ENCODE results near the gene MAZ.

The MAZ gene

GRCh38 chr16:29844575-29845331, 38.4 kb downstream of the MAZ start:
- no peak overlapping the region for H3K4me3 Mint-ChIP-seq
- peak overlapping the region in 1 of 2 donors; percentile 85 for H3K27ac Mint-ChIP-seq
- no peak for DNase-seq

GRCh38 chr16:29845656-29846055, 39.3 kb downstream of the MAZ start:
- H3K27me3 Mint-ChIP-seq, result no peaks in the 10 kb centered on the region
- no peak overlapping the region for H3K4me3 Mint-ChIP-seq
- H3K4me1 Mint-ChIP-seq, result peaks cover 17% of the 10 kb centered on the region
- no peaks in the 10 kb centered on the region for H3K9me3 Mint-ChIP-seq
- no peak for ATAC-seq
- H3K27ac Mint-ChIP-seq, result no peak overlapping the region
- DNase-seq, result no peak

More at GRCh38 chr16:29844575-29845331, 38.4 kb downstream of the MAZ start:
- Mint-ChIP-seq H3K9me3 (no peaks in the 10 kb centered on the region), H3K4me1 (peaks cover 12% of the 10 kb centered on the region), H3K27me3 (no peaks in the 10 kb centered on the region)
- ATAC-seq, result no peak

- DNase-seq, result peak; percentile 78 to 82
- H3K27ac Mint-ChIP-seq, result peak overlapping the region in 1 of 2 donors; percentile 81
- no peak overlapping the region for H3K4me3 Mint-ChIP-seq
- ATAC-seq, result peak; percentile 96
- peaks cover 17% of the 10 kb centered on the region for H3K4me1 Mint-ChIP-seq
- no peaks in the 10 kb centered on the region for H3K9me3 Mint-ChIP-seq
- H3K27me3 Mint-ChIP-seq, result no peaks in the 10 kb centered on the region
Measured at GRCh38 chr16:29848420-29849297, 42.3 kb downstream of the MAZ start.

- peaks cover 18% of the 10 kb centered on the region for H3K4me1 Mint-ChIP-seq
- H3K9me3 Mint-ChIP-seq, result no peaks in the 10 kb centered on the region
- no peak overlapping the region for H3K4me3 Mint-ChIP-seq
- no peak for ATAC-seq
- no peak for DNase-seq
- no peaks in the 10 kb centered on the region for H3K27me3 Mint-ChIP-seq
- H3K27ac Mint-ChIP-seq, result no peak overlapping the region
Measured at GRCh38 chr16:29849505-29849904, 43.2 kb downstream of the MAZ start.

- ATAC-seq, result no peak
- Mint-ChIP-seq H3K4me3 (no peak overlapping the region), H3K4me1 (peaks cover 25% of the 10 kb centered on the region), H3K27me3 (no peaks in the 10 kb centered on the region), H3K9me3 (no peaks in the 10 kb centered on the region), H3K27ac (no peak overlapping the region)
- no peak for DNase-seq
Measured at GRCh38 chr16:29850998-29851397, 44.7 kb downstream of the MAZ start.

- Mint-ChIP-seq H3K9me3 (no peaks in the 10 kb centered on the region), H3K27me3 (no peaks in the 10 kb centered on the region), H3K4me1 (peaks cover 20% of the 10 kb centered on the region), H3K4me3 (no peak overlapping the region), H3K27ac (no peak overlapping the region)
- DNase-seq (no peak), ATAC-seq (no peak)
Measured at GRCh38 chr16:29852654-29853053, 46.3 kb downstream of the MAZ start.

- DNase-seq, result no peak
- Mint-ChIP-seq H3K27me3 (no peaks in the 10 kb centered on the region), H3K27ac (peak overlapping the region in 1 of 2 donors; percentile 75), H3K4me1 (peaks cover 29% of the 10 kb centered on the region), H3K9me3 (no peaks in the 10 kb centered on the region), H3K4me3 (no peak overlapping the region)
- no peak for ATAC-seq
Measured at GRCh38 chr16:29854520-29855100, 48.3 kb downstream of the MAZ start.

- H3K27me3 Mint-ChIP-seq, result no peaks in the 10 kb centered on the region
- no peak overlapping the region for H3K4me3 Mint-ChIP-seq
- peaks cover 47% of the 10 kb centered on the region for H3K4me1 Mint-ChIP-seq
- H3K27ac Mint-ChIP-seq, result peak overlapping the region in 1 of 2 donors; percentile 24
- ATAC-seq, result no peak
- no peaks in the 10 kb centered on the region for H3K9me3 Mint-ChIP-seq
- DNase-seq, result no peak
Measured at GRCh38 chr16:29857133-29857760, 50.9 kb downstream of the MAZ start.

GRCh38 chr16:29858149-29858849, 52.0 kb downstream of the MAZ start:
- H3K4me3 Mint-ChIP-seq, result no peak overlapping the region

GRCh38 chr16:29858974-29859373, 52.6 kb downstream of the MAZ start:
- no peak for ATAC-seq
- H3K9me3 Mint-ChIP-seq, result no peaks in the 10 kb centered on the region
- no peak overlapping the region for H3K4me3 Mint-ChIP-seq
- no peak for DNase-seq
- H3K27ac Mint-ChIP-seq, result no peak overlapping the region
- H3K4me1 Mint-ChIP-seq, result peaks cover 59% of the 10 kb centered on the region
- H3K27me3 Mint-ChIP-seq, result no peaks in the 10 kb centered on the region

More at GRCh38 chr16:29858149-29858849, 52.0 kb downstream of the MAZ start:
- H3K9me3 Mint-ChIP-seq, result no peaks in the 10 kb centered on the region
- no peak overlapping the region for H3K27ac Mint-ChIP-seq
- DNase-seq, result no peak
- no peaks in the 10 kb centered on the region for H3K27me3 Mint-ChIP-seq
- no peak for ATAC-seq
- H3K4me1 Mint-ChIP-seq, result peaks cover 53% of the 10 kb centered on the region

GRCh38 chr16:29860218-29860617, 53.9 kb downstream of the MAZ start:
- no peak for ATAC-seq
- H3K4me3 Mint-ChIP-seq, result no peak overlapping the region
- H3K27ac Mint-ChIP-seq, result no peak overlapping the region
- no peaks in the 10 kb centered on the region for H3K9me3 Mint-ChIP-seq
- peaks cover 54% of the 10 kb centered on the region for H3K4me1 Mint-ChIP-seq
- no peak for DNase-seq
- H3K27me3 Mint-ChIP-seq, result no peaks in the 10 kb centered on the region
